Activated CD4-positive, alpha-beta T cell treated with anti-CD3 and anti-CD28 coated beads, Interleukin-2, amount 50 U/mL, for 4 hours (primary cell): Measurements from ENCODE around the gene PYGB.
"Not testable (repeated sequence)": the region's sequence is repeated elsewhere in the genome, so short reads cannot be mapped to it uniquely, and the experiment has no call there.

ENCODE experiments used
- DNase-seq, 2 experiments: peaks; one replicate each; pipeline ENCODE4 v3.0.0-alpha.2; 2020

The PYGB gene

DNA sequence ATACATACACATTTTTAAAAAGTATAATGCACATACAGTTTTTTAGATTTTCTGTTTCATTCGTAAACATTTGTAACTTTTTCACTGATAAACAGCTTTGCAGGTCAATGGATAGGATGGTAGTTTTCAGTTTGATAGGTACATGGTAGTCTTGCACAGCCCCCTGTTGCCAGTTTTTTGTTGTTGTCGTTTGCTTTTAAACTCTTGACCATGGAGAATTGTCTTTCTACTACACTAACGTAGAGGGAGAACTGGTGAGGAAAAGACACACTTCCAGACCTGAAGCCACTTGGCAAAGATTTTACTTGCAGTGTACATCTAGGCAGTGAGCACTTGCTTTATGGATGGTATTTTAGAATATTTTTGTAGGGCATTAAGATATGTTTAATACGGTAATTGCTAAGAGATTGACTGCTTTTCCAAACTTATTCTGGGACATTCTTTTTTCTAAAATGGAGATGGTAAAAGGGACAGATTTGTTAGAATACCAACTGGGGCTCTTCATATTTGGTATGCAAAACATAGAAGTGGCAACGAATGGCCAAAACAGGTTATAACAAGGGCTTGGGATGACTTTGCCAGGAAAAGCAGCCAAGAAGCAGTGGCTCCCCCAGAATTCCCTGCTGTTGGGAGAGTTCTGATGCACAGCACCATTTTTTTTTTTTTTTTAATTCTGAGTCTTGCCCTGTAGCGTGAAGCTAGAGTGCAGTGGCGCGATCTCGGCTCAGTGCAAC is 1.5 kb downstream of the PYGB start:
- no peak for DNase-seq

DNA sequence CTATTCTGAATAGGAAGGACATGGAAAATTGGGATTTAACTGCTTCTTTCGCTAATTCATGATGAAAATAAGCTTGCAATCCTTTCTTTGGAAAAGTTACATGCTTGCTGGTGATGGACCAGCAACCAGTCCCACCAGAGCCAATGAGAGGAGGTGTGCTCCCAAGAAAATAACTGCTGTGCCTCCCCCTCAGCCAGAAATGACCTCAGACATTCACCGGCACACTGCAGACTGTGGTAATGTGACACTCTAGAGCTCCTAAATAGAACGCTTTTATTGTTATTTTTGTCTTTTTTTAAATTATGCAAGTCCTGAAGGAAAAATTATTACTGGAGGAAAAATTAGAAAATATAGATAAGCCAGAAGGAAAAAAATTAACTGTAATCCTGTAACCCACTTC is 2.6 kb downstream of the PYGB start:
- DNase-seq, result no peak

DNA sequence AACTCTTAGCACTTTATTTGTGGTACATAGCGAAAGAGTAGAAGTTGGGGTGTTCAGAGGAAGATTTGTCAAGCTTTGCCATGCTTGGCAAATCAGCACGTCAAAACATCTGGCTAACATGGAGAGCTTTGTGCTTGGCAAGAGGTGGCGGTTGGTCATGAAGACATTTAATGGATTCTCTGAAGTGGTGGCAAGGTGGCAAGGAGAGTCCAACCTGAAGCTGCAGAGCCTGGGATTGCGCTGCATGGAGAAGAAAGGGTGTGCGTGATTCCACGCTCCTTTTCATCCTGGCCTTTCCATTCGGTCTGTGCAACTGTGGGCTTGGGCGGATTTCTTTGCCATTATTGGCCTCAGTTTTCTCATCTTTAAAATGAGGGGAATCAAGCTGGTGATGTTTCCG is 3.1 kb downstream of the PYGB start:
- DNase-seq, result no peak

DNA sequence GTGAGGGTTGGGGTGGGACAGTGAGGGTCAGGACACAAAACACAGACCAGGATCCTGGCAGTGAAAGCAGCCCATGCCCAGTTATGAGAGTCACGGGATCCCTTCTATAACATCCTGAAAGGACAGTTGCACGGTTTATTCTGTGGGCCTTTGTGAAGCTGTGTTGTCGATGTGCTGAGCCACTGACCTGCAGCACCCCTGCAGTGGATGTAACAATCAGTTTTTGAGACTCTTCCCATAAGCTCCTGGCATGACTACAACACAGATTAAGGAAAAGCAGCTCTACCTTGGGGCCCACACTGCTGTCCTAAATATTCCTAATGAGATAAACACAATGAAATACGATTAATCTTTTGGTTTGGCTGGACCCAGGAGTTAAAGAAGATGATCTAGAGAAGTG is 3.7 kb downstream of the PYGB start:
- no peak for DNase-seq

DNA sequence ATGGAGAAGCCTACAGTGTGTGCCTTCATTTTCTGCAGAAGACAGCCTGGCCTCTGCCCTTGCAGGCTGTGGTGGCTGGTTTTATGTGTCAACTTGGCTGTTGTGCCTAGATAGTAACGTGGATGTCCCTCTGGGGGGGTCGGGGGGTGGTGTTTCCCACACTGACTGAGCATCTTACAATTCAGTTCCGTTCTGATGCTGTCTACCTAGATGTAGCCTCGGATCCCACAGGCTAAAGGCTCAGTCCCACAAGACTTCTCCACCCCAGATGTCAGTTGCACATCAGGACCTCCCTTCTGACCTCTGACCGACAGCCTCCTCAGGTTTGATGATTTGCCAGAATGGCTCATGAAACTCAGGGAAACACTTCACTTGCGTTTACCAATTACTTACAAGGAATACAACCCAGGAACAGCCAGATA is 4.4 kb downstream of the PYGB start:
- no peak for DNase-seq

DNA sequence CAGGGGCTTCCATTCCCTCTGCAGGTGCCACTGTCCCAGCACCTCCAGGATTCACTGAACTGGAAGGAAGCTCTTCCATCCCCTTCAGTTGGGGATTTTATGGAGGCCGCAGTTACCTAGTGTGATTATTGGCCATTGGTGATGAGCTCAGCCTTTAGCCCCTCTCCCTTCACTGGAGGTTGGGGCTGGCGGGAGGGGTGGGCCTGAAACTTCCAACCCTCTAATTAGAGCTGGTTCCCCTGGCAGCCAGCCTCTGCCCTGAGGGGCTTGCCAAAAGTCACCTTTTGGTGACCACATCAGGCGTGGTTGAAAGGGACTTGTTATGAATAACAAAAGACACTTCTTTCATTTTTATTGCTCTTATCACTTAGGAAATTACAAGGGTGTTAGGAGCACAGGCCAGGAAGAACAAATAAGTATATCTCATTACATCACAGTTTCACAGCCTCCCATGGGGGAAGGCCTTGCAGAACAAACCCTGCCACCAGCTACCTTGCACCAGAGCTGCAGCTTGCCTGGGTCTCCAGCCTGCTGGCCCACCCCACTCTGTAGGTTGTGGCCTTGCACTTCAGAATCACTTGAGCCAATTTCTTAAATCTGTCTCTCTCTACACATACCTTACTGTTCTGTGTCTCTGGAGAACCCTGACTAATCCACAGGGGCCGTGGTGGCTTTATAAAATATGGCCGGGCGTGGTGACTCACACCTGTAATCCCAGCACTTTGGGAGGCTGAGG is 5.0 kb downstream of the PYGB start:
- no peak for DNase-seq

DNA sequence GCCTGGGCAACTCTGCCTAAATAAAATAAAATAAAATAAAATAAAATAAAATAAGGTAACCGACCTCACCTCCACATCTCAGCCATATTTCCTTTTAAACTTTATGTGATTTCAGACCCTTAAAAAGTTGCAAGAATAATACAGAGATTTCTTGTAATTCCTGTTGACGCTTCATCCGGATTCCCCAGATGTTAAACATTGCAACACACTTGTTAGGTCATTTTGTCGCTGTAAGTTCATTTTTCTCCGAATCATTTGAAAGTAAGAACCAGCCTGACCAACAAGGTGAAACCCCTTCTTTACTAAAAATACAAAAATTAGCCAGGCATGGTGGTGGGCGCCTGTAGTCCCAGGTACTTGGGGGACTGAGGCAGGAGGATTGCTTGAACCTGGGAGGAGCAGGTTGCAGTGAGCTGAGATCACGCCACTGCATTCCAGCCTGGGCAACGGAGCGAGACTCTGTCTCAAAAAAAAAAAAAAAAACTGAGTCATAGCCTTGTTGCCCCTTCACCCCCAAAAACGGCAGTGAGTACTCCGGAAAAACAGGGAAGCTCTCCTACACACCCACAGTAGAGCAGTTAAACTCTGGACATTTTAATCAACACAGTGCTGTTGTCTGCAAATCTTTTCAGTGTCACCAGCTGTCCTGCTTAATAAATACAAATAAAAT is 5.9 kb downstream of the PYGB start:
- DNase-seq, result no peak

DNA sequence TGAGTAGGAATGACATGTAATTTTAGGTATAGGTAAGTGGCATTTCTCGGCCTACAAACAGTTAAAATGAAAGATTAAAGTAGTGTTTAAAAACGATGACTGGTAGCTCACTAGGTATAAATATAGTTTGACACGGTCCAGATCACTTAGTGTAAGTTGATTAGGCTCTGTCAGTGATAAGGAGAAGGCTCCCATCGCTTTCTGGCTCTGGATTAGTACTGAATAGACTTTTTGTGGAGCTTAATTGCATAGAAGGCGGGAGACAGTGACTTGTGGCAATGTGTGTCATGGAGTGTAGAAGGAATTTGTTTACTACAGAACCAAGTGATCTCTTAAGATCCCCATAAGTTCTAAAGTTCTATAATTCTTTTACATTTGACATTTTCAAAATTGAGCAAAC is 6.7 kb downstream of the PYGB start:
- DNase-seq, result no peak

DNA sequence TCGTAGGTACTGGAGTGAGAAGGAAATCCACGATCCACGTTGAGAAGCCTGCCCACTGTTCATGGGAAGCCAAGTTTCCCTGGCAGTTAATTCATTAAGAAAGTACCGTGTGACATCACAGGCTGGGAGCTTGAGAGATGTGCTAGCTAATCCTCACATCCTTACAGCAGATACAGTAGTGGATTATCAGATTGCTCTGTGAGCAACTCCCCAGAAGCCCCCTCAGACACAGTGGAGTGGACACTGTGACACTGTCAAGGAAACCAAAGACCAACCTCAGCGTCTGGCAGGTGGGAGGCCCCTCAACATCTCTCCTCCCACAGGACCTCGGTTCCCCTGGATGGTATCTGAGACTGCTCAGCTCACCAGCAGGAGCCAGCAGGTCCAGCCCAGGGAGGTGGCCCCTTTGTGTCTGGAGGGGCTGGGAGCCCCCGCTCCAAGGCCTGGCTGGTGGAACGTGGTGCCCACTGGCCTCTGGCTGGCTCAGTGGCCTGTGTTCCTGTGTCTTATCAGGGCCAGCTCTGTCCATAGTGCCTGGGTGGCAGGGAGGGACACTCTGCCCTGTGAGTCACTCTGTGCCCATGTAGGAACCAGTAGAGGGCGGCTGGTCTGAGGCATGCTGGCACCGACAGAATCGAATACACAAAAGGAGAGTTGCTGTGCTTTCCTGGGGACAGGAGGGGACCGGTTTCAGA is 7.2 kb downstream of the PYGB start:
- DNase-seq, result no peak

DNA sequence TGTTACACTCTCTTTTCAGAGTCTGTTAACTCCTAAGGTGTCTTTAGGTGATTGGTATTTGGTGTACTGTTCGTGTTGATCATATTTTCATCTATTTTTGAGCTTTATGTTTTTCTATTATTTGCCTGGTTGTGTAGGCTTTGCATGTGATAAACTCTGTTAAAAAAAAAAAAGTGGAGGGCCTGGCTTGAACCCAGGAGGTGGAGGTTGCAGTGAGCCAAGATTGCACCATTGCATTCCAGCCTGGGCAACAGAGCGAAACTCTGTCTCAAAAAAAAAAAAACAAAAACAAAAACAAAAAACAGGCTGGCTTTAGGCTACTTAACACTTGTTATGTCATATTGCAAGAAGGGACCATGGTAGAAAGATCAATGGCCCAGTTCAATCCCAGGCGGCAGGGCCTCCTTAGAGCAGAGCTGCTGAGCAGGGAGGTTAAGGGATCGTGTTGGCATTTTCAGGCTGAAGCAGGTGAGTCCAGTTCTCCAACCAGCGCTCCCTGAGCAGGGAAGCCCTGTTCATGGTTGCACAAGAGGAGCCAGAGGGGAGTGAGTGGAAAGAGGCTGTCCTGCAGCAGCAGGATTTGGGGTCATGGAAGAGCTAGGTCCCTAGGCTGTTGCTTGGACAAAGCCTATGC is 8.5 kb downstream of the PYGB start:
- DNase-seq, result no peak

DNA sequence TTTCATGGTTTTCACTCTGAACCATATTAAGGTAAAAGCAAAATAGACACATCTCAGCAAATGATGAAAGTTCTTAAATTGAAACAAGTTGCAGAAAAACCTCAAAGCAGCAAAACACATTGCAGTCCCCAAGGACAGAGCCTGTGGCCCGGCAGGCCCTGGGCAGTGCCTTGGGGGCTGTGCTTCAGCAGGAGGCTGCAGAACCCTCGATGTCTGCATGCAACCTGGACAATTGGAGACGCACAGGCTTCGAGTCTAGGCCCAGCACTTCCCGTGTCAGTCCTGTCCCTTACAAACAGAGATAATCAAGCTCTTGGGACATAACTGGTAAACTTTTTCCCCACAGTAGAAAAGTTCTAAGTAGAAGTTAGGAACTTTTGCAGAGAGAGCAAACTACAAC is 9.2 kb downstream of the PYGB start:
- DNase-seq, result no peak

DNA sequence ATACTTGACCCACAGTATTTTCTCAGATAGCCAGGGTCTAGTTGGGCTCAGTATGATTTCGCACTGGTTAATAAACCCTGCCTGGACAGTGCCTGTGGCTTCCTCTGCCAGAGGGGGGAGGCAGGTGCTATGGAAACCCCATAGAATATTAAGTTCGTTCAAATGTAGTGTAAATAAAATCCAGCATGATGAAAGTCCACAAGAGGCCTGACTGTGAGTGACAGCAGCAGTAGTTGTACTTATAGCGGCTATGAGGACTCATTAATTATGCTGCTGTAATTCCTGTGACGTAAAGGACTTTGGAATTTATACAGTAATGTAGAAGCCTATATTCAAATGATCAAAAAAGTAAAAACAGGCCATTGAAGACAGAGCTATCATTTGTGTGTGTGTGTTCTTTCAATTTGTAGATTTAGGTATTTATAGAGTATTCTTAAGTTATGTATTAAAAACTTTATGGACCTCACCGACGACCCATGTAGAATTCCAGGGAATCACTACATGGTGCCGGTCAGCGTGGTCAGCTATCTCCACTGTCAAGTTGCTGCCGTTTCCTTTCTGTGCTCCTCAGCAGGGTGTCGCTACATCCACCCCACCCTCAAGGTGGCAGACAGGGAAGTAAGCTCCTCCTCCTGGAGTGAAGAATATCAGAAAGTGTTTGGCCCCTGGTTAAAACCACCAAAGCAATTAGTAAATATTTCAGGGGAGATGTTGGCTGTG is 10.0 kb downstream of the PYGB start:
- no peak for DNase-seq

DNA sequence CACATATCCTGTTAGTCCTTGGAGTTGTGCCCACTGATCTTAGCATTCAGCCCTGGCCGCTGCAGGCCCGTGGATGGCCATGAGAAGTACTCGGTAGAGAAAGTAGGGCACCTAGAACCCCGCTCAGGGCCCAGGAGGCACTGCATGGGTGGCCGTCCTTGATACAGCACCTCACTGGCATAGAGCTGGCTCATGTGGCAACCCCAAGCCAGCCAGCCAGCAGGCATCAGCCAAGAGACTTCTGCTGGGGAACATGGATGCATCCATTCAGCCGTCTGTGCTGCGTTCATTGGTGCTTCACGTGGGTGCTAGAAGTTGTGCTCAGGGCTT is 10.6 kb downstream of the PYGB start:
- no peak for DNase-seq

DNA sequence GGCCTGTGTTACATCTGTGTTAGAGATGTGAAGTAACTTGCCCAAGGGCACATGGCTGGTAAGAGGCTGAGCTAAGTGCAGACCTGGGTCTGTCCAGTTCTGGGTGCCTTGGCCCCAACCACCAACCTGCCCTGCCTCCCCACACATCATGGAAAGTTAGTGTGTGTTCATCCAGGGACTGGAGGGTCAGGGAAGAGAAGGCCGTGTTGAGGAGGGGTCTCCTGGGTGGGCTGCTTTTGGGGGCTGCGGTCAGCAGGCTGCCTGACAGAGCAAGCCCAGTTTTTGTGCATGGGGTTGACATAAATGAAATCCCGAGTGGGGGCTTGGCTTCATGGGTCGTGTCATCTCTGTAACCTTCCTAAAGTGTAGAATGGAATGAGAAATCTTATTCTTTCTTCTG is 10.9 kb downstream of the PYGB start:
- DNase-seq, result no peak

DNA sequence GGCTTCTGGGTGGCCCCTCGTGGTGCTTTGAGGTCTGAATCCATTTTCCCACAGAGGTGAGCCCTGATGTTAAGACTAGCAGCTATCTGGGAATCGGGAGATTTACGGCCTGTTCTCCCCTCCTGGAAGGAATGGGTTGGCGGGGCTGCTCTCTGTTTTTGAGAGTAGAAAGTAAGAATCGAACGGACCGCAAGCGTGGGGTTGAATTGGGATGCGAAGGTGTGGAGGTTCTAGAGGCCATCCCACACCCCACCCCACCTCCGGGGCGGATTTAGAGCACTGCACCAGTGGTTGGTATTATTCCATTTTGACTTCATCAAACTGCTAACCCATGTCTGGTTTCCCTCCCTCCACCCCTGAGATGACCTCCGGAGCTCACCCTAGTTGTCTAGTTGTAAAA is 11.5 kb downstream of the PYGB start:
- DNase-seq, result no peak

DNA sequence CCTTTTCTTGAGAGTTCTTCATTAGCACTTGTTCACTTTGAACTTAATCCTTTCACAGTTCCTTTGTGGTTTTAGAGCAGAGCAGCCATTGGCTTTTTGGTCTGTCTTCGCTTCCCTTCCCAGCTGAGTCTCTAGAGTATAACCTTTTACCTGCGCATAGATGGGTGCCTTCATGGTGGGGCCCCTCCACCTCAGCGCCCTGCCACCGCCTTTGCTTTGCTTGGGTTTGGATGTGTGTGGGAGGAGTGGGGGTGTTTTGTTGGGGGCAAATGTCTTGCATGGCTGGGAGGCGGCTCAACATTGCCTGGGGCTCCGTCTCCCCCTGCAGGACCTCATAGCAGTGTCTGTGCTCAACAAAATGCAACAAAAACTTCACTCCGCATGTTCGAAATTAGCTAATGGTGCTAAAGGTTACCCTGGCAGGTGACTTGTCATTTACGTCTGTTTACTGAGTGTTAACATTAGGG is 11.9 kb downstream of the PYGB start:
- DNase-seq, result no peak

DNA sequence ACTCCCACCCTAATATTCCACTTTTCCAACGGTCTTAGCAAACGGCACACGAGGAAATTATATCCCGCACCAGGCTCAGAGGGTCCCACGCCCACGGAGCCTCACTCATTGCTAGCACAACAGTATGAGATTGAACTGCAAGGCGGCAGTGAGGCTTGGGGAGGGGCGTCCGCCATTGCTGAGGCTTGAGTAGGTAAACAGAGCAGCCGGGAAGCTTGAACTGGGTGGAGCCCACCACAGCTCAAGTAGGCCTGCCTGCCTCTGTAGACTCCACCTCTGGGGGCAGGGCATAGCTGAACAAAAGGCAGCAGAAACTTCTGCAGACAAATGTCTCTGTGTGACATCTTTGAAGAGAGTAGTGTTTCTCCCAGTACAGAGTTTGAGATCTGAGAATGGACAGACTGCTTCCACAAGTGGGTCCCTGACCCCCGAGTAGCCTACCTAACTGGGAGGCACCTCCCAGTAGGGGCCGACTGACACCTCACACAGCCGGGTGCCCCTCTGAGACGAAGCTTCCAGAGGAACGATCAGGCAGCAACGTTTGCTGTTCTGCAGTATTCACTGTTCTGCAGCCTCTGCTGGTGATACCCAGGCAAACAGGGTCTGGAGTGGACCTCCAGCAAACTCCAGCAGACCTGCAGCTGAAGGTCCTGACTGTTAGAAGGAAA is 13.0 kb downstream of the PYGB start:
- not testable (repeated sequence) for DNase-seq

DNA sequence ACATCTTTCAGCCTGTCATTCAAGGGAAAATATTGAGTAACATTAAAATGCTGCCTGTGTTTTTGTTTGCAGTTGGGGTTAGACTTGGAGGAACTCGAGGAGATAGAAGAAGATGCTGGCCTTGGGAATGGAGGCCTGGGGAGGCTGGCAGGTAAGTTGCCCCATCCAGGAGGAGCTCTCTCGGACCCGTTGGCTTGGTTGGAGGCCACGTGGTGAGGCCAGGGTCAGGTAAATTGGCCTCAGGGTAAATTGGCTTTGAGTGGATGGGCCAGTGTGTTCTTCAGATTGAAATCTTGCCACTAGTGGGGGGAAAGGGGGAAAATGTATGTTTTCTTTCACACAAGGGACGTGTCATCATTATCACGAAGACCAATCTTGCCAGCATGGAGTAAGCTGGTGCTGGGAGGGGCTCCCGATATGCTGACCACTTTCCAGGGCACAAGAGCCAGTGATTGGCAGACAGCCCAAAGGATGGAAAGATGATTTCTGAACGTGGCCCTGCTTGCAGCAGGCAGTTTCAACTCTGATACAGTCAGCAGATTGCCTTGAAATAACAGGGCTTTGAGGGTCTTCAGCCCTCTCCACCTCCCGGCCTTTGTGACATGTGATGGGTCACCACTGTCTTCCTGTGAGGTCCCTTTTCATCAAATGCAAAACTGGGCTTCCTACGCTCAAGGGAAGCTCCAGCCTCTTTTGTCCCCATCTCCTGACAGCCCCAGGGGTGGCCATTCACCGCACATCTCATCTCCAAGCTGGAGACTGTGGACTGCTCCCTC is 21.4 kb downstream of the PYGB start:
- DNase-seq, result no peak

DNA sequence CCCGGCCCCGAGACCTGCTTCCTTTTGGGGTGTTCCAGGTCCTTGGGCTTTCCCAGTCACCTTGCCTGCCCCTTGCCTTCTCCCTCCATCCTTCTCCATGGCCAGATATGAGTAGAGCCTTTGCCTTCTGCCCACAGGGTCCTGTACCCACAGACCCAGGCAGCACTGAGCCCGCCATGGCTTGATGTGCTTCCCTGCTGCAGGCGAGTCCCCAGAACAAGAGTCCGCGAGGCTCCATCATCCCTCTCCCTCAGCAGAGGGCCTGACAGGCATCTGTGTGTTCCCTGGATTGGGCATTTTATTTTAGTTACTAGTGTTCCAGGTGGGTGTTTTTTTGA is 21.9 kb downstream of the PYGB start:
- no peak for DNase-seq

DNA sequence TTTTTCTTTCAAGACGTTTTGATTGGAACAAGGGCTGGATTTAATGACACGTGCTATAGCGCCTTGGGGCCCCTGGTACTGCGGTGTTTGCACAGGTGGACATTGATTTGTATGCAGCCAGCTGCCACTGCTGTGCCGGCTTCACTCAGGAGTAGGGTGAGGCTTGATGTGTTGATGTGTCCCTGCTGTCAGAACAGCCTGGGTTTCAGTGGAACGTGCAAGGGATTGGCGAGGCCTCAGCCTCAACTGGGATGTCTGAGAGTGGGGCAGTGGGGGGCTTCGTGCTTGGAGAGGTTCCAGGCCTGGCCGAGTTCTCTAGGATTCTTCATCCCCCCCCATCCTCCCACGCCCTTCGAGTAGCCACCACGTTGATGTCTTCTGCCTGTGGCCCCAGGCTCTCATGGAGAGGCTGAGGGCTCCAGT is 23.0 kb downstream of the PYGB start:
- DNase-seq, result no peak
